NCI-H187 treated with DMSO at 0.1 percent for 48 hours (cell line): ENCODE data around the gene TPRX2.
"Not testable (repeated sequence)": the region's sequence is repeated elsewhere in the genome, so short reads cannot be mapped to it uniquely, and the experiment has no call there.

Experiments
- DNase-seq: peaks from one replicate; lab custom pipeline; 2025; lab: John Stamatoyannopoulos, UW

Gene TPRX2

DNA sequence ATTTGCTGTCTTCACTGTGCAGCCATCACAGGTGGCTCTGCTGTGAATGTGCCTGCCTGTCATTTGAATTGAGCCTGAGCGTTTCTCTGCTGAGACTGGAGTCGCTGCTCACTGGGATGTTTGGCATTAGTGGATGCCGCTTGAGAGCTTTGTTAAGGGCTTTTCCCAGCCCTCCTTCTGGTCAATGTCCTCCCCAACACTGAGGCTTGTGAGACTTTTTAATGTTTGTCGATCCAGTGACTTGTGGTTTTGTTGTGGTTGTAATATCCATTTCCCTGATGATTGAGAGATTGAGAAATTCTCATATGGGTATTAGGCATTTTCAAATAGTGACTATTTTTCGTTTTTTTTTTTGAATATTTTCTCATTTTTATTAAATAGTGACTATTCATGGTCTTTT, 2.6 kb downstream of the TPRX2 start:
- DNase-seq: no peak

DNA sequence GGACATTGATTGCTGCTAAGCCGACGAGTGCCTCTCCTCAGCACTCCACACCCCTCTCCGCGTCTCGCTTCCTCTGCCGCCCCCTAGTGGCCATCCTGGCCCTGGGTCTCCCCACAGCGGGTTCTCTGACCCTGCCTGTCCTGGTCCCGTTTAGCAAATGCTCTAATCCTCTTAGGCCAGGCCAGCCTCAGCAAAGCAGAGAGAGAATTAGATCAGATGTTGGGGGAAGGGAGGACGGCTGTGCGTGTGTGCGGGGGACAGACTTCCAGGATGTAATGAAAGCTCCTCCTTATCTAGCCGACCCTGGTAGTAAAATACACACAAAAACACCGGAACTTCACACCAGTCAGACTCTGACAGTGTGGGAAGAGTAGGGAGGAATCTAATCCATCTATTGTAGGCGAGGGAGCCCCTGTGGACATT, 4.5 kb downstream of the TPRX2 start:
- no peak for DNase-seq

DNA sequence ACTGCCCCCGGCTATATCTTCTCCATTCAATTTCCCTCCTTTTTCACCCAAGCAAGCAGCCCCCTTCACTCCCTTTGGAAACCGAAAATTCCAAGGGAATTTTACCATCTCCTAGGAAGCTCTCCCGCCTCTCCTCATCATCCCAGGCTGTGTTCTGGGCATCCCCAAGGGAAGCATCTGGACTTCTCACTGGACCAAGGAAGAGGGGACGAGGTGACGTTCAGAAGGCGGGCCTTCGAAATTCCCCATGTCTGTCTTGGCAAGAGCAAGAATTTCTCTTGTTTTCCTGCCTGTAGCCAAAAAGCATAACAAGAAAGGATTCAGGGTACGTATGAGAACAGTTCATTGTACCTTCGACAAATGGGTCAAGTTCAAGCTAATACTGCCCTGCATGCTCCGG, 6.1 kb downstream of the TPRX2 start:
- DNase-seq: no peak

DNA sequence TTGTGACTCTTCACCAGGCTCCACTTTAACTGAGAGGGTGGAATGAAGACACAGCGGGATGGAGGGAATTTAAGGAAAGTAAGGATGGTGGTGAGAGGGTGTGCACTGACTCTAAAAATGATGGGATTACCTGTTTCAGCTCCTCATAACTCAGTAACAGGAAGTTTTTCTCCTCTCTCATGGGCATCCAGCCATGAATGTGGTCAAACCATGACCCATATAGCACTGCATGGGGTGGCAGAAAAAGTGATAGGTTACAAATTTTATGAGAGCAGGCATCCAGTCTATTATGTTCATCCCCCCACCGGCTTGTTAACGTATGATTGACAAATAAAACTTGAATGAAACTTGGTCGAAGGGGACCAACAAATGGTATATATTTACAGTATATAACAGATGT, 19.9 kb downstream of the TPRX2 start:
- no peak for DNase-seq

DNA sequence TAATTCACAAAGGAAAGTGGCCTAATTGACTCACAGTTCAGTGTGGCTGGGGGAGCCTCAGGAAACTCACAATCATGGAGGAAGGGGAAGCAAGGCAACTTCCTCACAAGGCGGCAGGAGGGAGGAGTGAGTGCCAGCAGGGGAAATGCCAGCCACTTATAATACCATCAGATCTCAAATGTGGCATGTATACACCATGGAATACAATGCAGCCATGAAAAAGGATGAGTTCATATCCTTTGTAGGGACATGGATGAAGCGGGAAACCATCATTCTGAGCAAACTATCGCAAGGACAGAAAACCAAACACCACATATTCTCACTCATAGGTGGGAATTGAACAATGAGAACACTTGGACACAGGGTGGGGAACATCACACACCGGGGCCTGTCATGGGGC, 20.4 kb downstream of the TPRX2 start:
- not testable (repeated sequence) for DNase-seq

DNA sequence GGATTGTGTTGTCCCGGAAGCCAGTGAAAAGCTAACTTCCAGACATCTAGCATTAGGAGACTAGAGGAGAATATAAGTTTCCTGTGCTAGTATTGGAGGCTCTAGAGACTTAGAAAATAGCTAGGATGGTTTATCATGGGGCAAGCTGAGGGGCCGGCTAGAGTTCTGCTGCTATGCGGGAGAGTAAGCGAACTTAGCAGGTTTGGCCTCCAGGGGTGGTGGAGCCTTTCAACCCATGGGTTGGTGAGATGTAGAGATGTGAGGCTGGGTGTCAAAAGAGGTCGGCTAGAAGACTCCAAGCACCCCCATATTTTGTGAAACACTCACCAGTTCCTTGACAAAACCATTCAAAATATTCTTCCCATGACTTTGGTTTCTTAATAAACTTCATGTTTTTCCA, 22.7 kb downstream of the TPRX2 start:
- no peak for DNase-seq

DNA sequence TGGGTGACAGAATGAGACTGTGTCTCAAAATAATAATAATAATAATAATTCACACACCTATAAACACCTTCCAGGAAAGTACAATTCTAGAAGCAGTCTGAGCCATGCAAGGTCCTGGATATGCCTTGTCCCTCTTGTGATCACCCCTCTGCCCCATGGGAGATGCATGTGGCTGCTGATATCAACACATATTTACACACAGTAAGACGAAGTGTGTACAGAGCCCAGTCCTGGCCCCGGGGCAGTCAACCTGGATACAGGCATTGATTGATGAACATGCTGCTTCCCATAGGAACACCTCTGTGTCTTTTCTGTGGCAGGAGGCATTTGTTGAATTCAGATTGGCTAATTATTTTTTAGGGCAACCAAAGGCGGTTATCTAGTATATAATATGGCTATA, 23.9 kb downstream of the TPRX2 start:
- DNase-seq: no peak

DNA sequence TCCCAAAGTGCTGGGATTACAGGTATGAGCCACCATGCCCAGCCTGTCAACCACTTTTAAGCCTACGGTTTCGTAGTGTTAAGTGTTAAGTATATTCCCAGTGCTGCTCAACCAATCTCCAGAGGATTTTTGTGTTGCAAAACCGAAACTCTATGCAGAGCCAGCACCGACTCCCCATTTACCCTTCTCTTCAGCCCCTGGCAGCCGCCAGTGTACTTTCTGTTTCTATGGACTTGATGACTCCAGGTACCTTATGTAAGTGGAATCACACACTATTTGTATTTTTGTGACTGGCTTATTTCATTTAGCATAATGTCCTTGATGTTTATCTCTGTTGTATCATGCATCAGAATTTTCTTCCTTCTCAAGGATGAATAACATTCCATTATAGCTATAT, 26.0 kb downstream of the TPRX2 start:
- no peak for DNase-seq

DNA sequence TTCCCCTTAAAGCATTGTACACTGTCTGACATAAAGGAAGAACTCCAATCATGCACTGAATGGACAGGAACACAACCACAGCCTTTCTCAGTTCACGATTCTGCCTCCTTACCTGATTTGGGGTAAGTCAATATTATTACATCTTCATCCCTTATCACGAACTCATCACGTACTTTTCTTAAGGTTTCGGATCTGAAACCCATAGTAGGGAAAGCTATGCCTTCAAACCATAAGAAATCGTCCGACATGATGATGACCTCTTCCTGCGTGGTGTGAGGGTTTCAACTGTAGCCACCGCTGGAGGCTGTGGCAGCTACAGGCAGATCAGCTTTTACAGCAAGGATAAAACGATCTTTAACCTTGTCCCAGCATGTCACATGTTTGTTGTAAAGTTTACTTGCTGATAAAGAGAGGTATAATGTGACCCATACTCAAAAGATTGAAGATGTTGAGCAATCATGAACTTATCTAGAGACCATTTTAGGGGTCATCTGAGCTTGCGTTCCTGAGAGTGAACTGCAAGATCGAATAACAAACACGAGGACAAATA, 27.1 kb downstream of the TPRX2 start, which contains the start of gene SULT2A1:
Gene SULT2A1, minus strand, starts transcription at position 306 of the 550 bp plus-strand sequence. Its CDS starts 58 bp downstream, at position 248.
- no peak for DNase-seq

DNA sequence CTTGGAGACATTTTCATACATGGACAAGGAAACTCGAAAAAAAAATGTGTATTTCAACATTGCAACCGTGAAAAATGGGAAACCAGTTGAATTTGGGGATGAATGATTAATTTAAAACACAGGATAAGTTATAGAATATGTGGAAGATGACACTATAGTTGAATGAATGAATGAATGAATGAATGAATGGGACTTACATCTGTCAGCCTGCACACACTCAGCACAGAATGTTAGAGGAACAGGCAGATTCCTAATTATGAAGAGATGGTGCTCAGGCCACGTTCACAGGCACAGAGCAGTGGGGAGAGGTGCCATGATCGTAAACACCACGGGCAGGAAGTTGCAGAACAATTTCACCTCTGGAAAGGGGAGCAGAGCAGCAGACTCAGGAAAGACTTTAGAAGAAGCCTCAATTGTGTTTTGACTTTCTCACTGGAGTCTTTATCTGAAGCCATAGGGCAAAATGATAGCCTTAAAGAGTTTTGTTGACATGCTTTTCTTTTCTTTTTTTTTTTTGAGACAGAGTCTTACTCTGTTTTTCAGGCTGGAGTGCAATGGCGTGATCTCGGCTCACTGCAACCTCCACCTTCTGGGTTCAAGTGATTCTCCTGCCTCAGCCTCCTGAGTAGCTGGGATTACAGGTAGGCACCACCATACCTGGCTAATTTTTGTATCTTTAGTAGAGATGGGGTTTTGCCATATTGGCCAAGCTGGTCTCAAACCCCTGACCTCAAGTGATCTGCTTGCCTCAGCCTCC, 32.0 kb downstream of the TPRX2 start:
- DNase-seq: no peak

DNA sequence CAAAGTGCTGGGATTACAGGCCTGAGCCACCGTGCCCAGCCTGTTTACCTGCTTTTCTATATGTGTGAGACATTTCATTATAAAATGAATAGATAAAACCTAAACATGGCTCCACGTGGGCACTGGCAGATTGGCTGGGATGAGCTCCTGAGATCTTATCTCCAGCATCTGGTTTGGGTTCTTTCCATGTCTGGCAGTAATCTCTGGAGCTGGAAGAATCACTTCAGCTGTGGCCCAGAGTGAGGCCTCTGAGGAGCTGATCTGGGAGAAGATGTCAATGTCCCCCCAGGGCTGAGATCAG, 32.5 kb downstream of the TPRX2 start:
- DNase-seq: no peak

DNA sequence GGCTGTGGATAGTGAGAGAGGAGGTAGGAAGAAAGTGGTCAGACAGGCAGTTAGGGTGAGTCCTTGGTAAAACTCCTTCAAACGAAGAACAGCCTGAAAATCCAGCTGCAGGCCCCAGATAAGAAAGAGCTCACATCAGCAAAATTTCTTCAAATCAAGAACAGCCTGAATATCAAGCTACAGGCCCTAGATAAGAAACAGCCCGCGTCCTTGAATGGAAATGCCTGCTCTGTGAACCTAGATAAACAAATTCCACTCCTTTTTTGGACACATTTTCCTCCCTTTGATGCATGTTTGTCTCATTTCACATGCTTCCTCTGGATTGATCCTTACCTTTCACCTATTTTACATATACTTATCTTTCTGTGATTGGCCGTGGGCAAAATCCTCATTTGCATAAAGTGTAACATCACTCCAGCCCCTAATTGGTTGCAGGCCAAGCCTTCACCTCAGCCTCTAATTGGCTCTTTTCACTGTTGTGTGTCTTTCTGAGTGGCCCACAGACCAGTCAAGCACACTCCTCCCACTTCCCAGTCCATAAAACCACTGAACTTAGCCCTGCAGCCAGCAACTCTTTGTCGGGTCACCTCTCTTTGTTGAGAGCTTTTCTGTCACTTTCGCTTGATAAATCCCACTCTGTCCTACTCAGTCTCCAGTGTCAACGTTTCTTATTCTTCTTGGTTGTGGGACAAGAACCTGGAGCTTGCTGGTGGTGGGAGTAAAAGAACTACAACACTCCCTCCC, 33.1 kb downstream of the TPRX2 start:
- DNase-seq: no peak

DNA sequence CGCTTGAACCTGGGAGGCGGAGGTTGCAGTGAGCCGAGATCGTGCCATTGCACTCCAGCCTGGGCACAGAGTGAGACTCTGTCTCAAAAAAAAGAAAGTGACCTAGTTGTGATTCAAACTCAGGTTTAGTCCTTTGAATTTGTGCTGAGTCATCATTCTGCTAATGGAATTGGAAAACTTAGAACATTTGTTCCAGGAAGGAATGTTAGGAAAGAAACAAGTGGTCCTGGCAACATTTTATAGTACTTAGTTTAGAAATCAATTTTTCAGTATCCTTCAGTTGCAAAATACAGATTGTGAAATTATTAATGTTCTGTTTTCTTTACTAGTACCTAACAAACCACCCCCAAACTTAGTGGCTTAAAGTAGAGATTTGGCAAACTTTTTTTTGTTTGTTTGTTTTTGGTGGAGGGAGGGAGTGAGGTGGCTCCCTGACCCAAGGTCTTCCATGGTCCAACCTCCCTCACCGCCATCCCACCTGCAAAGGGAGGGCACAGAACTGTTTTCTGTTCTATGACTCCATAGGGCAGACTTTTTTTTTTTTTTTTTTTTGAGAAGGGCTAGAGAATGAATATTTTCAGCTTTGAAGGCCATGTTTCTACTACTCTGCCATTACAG, 36.2 kb downstream of the TPRX2 start:
- no peak for DNase-seq

DNA sequence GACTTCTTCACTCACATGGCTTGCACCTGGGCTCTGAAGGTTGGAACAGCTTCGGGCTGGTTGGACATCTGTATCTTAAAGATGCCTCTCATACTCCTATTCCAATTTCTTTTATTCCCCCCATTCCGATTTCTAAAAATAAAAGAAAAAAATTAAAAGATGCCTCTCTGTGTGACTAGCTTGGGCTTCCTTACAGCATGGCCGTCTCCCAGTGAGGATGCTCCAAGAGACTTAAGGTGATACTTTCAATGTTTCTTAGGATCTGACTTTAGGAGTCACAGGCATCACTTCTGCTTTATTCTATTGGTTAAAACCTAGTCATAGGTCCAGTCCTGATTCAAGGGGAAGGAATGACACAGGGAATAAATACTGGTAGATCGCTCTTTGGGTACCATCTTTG, 37.0 kb downstream of the TPRX2 start:
- DNase-seq: no peak

DNA sequence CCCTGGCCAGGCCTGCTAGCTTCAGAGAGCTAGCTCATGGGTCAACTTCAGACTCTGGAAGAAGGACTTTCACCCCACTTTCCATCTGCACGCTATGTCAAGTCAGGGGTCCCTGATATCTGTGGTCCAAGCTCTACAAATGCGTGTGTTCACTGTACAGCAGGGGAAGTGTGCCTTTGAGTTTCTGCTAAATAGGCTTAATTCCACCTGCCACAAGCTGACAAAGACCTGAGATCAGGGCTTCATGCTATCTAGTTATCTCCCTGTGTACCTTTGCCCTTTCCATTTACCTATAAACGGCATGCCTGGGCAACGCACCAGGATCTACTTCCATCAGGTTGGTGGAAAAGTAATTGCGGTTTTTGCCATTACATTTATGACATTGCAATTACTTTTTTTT, 37.7 kb downstream of the TPRX2 start:
- DNase-seq: no peak

DNA sequence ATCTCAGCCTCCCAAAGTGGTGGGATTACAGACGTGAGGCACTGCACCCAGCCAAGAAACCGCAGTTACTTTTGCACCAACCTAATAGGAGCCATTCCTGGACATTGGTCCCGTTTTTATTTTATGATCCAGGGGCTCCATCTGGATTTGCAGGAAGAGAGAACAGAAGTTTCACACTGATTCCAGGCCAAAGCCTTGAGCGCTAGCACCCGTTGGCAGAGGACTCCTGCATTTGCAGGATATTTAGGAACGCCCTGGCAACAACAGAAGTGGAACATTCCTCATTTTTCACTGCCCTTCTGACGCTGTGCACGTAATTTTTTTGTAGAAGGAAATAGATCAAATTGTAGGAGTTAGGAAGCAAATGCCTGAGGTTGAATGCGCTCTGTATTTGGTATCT, 38.8 kb downstream of the TPRX2 start:
- no peak for DNase-seq

DNA sequence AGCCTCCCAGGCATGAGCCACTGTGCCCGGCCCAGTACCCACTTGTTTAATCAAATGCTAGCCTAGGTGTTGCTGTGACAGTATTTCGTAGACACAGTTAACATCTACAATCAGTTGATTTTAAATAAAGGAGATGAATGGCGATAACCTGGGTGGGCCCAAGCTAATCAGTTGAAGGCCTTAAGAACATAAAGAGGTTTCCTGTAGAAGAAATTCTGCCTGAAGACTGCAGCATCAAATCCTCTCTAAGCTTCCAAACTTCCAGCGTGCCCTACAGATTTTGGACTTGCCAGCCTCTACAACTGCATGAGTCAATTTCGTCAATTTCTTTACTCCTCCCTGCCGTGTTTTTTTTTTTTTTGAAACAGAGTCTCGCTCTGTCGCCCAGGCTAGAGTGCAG, 40.3 kb downstream of the TPRX2 start:
- DNase-seq: no peak

DNA sequence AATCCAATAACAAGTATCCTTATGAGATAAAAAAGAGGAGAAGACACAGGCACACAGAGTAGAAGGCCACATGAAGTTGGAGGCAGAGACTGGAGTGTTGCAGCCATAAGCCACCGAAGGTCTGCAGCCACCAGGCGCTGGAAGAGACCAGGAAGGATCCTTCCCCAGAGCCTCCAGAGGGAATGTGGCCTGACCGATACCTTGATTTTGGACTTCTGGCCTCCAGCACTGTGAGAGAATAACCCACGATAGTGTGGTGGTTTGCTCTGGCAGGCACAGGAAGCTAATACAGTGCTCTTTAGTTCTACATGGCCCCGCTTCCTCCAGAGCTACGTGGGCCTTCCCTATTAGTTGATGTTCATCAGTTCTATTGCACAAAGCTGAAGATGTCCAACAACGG, 42.3 kb downstream of the TPRX2 start:
- DNase-seq: no peak

DNA sequence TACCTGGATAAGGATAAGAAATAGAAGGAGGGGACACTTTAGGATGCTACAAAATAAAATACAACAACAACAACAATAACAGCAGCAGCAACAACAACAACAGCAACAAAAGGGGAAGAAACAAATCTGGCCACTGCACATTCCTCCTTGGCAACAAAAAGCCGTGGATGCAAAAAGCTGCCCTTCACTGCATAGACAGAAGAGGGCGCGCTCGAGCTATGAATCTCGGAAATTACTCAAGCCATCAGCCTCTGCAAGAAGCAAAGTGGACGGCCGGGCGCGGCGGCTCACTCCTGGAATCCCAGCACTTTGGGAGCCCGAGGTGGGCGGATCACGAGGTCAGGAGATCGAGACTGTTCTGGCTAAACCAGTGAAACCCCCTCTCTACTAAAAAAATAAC, 50.3 kb downstream of the TPRX2 start:
- DNase-seq: not testable (repeated sequence)

DNA sequence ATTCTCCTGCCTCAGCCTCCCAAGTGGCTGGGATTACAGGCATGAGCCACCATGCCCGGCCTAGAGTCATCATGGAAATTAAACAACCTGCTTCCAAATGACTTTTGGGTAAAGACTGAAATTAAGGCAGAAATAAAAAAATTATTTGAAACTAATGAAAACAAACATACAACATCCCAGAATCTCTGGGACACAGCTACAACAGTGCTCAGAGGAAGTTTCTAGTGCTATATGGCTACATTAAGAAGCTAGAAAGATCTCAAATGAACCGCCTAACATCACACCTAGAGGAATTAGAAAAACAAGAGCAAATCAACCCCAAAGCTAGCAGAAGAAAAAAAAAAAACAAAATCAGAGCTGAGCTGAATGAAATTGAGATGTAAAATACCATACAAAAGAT, 51.2 kb downstream of the TPRX2 start:
- not testable (repeated sequence) for DNase-seq
